ENCODE data around the gene CYB5RL. TPM values are rescaled to one million over a fixed set of nuclear protein-coding genes. Genes with fewer than 3 reads are reported as not detected.

The CYB5RL gene
- total and polyA plus RNA-seq, 10 donors = 1.3 to 15.1 (median 8.9) TPM

DNA sequence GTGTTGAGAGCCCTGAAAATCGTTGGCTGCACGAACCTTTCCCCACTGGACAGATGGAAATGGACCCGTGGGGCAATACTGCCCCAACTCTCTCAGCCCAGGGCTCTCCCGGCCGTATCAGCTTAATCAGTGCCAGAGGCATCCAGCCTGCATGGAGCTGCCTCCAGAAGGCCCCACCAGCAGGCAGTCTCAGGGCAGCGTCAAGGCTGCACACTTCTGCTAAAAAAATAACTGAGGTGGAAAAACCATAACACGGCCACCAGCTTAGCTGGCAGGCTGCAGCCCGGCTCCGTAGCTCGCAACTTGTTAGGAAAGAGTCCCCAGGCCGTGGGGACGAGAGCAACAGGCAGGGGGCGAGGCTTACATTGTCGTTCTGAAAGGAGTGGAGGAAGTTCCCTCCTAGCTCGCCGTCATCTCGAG is 28.1 kb upstream of the CYB5RL start:
- WGBS, 5 donors = 61 to 81% (median 66%) methylated on average over 16 to 17 of the region's 17 CpGs
- Histone ChIP-seq H3K27me3 (replicated peaks in 1 of 7) (no peaks in the 10 kb centered on the region), H3K36me3 (peaks cover 0 to 64% (median 7%) of the 10 kb centered on the region in 6 donors), H3K9me3 (no peaks in the 10 kb centered on the region), H3K4me1 (peaks cover 0 to 19% (median 7%) of the 10 kb centered on the region in 6 donors), H3K4me3 (no peak overlapping the region), H3K27ac (no peak overlapping the region)
- intact Hi-C loops (cut with DNase I; ENCODE audit: low total_unique reads) = no loop called here
- TF ChIP-seq POLR2AphosphoS5 (IDR thresholded peaks at IDR 0.05) (no peak), POLR2A (IDR thresholded peaks at IDR 0.05) (no peak)
- TF ChIP-seq, protein P1, sequence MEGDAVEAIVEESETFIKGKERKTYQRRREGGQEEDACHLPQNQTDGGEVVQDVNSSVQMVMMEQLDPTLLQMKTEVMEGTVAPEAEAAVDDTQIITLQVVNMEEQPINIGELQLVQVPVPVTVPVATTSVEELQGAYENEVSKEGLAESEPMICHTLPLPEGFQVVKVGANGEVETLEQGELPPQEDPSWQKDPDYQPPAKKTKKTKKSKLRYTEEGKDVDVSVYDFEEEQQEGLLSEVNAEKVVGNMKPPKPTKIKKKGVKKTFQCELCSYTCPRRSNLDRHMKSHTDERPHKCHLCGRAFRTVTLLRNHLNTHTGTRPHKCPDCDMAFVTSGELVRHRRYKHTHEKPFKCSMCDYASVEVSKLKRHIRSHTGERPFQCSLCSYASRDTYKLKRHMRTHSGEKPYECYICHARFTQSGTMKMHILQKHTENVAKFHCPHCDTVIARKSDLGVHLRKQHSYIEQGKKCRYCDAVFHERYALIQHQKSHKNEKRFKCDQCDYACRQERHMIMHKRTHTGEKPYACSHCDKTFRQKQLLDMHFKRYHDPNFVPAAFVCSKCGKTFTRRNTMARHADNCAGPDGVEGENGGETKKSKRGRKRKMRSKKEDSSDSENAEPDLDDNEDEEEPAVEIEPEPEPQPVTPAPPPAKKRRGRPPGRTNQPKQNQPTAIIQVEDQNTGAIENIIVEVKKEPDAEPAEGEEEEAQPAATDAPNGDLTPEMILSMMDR (IDR thresholded peaks at IDR 0.05 in 8 of 11, conservative IDR thresholded peaks at IDR 0.05 in 3 of 11) = no peak
- DNase-seq = peak; percentile 59

DNA sequence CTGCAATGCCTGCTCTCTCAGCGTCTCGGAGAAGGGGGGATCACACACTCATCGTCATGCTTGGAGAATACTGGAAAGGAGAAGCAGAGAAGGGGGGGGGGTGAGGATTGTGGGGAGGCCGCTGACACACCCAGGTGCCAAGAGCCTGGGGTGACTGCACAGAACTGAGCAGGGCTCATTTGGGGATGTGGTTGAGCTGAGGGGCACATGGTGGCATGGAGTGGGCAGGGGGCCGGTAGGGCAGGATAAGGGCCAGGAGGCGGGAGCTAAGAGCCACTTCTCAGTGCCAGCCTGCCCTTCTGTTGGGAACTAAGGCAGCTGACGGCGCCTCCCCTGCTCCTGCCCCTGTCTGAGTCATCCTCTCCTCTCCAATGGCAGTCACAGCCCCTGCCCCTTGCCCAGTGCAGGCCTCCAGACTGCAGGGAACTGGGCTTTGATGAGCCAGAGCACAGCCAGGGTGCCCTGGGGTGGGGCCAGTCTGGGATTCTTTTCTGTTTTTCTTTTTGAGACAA is 27.3 kb upstream of the CYB5RL start:
- WGBS, 5 donors = 54 to 81% (median 64%) methylated on average over 8 of the region's 8 CpGs
- TF ChIP-seq, protein P1 (IDR thresholded peaks at IDR 0.05 in 8 of 11, conservative IDR thresholded peaks at IDR 0.05 in 3 of 11) = no peak
- TF ChIP-seq POLR2AphosphoS5 (IDR thresholded peaks at IDR 0.05) = peak in 2 of 3 donors; percentile 17 to 20
- no peak for TF ChIP-seq POLR2A (IDR thresholded peaks at IDR 0.05)
- peak; percentile 64 for DNase-seq
- Histone ChIP-seq H3K4me3 (no peak overlapping the region), H3K27ac (no peak overlapping the region), H3K9me3 (no peaks in the 10 kb centered on the region), H3K27me3 (replicated peaks in 1 of 7) (no peaks in the 10 kb centered on the region), H3K36me3 (peaks cover 0 to 65% (median 7%) of the 10 kb centered on the region in 6 donors), H3K4me1 (peaks cover 0 to 20% (median 7%) of the 10 kb centered on the region in 6 donors)
- intact Hi-C loops (cut with DNase I; ENCODE audit: low total_unique reads) = no loop called here

DNA sequence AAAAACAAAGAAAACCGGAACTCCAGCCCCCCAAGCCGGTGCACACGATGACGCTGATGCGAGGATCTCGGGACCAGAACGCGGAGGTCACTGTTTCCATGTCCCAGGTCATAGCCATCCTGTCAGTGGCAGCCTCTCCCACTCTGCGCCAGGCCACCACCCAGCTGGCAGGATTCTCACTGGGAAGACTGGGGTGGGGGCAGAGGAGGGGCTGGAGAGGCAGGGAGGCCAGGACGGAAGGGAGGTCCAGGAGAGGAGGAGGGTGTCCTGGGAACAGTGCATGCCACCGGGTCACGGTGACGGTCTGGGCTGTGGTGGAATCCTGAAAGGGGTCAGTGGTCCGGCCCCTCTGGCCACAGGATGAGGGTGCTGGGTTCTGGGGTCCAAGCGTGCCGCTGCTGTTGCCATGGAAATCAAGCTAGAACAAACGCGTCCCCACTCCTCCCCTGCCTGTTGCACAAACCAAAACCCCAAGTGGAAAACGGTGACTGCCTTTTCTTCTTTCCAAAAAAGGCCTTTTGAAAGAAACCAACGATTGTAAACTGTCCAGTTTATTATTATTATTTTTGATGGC is 26.2 kb upstream of the CYB5RL start:
- no peak overlapping the region for H3K4me3 ChIP-seq
- DNase-seq = peak; percentile 58
- H3K4me1 ChIP-seq = peaks cover 0 to 23% (median 10%) of the 10 kb centered on the region in 6 donors
- 87 to 95% (median 90%) methylated on average over 20 of the region's 20 CpGs for WGBS, 5 donors
- intact Hi-C loops (cut with DNase I; ENCODE audit: low total_unique reads) = no loop called here
- H3K27ac ChIP-seq = no peak overlapping the region
- H3K27me3 ChIP-seq (replicated peaks in 1 of 7) = no peaks in the 10 kb centered on the region
- TF ChIP-seq POLR2A (IDR thresholded peaks at IDR 0.05) (no peak), POLR2AphosphoS5 (IDR thresholded peaks at IDR 0.05) (peak; percentile 9 to 60 (median 33))
- TF ChIP-seq, protein P1 (IDR thresholded peaks at IDR 0.05 in 8 of 11, conservative IDR thresholded peaks at IDR 0.05 in 3 of 11) = no peak
- H3K36me3 ChIP-seq = peaks cover 0 to 72% (median 7%) of the 10 kb centered on the region in 6 donors
- no peaks in the 10 kb centered on the region for H3K9me3 ChIP-seq

DNA sequence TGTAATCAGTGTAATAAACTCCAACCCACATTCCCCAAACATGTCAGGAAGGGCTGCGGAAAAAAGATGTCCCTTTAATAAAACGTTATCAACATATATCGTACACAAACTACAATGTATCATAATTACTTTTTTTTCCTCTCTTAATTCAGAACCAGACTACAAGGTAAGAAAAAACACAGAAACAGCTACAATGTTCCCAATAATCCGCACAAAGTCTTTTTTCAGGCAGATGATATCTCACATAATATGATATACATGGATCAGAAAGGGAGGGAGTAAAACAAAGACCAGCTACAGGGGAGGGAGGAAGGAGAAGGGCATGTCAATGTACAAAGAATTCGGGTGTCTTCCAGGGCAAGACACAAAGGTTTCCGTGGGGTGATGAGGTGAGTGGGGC is 25.5 kb upstream of the CYB5RL start:
- H3K4me3 ChIP-seq = no peak overlapping the region
- WGBS, 5 donors = 88 to 95% (median 91%) methylated on average over 6 of the region's 6 CpGs
- H3K27me3 ChIP-seq (replicated peaks in 1 of 7) = no peaks in the 10 kb centered on the region
- no peak for DNase-seq
- H3K27ac ChIP-seq = no peak overlapping the region
- peaks cover 0 to 79% (median 7%) of the 10 kb centered on the region in 6 donors for H3K36me3 ChIP-seq
- peaks cover 6 to 29% (median 17%) of the 10 kb centered on the region in 6 donors for H3K4me1 ChIP-seq
- no peaks in the 10 kb centered on the region for H3K9me3 ChIP-seq
- TF ChIP-seq POLR2A (IDR thresholded peaks at IDR 0.05) (no peak), POLR2AphosphoS5 (IDR thresholded peaks at IDR 0.05) (no peak)
- TF ChIP-seq, protein P1 (IDR thresholded peaks at IDR 0.05 in 8 of 11, conservative IDR thresholded peaks at IDR 0.05 in 3 of 11) = no peak
- intact Hi-C loops (cut with DNase I; ENCODE audit: low total_unique reads) = no loop called here
